ENCODE results near the gene FAM111A.

The FAM111A gene

DNA sequence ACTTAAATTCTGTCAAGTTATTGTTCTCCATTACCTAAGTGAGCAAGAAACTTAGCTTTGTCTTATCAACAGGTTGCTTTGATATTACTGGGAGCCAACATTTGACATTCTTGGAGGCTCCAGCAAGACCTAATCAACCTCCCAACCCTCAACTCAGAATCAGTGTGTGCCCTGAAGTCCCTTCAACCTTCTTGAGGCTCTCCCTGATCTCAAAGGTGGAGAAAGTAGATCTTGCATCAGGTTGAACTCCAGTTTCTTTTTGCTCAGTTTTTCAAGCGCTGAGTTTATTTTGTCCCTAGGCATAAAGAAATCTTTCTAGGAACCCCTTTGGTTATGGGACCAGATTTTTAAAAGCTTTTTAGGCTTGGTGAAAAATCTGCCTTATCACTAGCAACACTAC is 1.4 kb downstream of the FAM111A start:
- peaks cover 9% of the 10 kb centered on the region; the same call in 1 of the 2 replicates for H3K36me3 ChIP-seq (ENCODE audit: control insufficient read depth, insufficient read depth, low read length)
- H3K4me1 ChIP-seq (ENCODE audit: control insufficient read depth, insufficient read depth, low read length) = peaks cover 22% of the 10 kb centered on the region
- H3K9me3 ChIP-seq (ENCODE audit: control insufficient read depth, insufficient read depth, low read length) = peaks cover 6% of the 10 kb centered on the region; the same call in 1 of the 2 replicates
- H3K4me3 ChIP-seq (ENCODE audit: low read depth, low read length) = peak overlapping the region; percentile 59
- H3K9ac ChIP-seq (ENCODE audit: low read depth, low read length) = no peak overlapping the region
- H3K27me3 ChIP-seq (ENCODE audit: control insufficient read depth, insufficient read depth, low read length) = peaks cover 15% of the 10 kb centered on the region
- no peak overlapping the region for H3K27ac ChIP-seq (ENCODE audit: low read depth, low read length)

DNA sequence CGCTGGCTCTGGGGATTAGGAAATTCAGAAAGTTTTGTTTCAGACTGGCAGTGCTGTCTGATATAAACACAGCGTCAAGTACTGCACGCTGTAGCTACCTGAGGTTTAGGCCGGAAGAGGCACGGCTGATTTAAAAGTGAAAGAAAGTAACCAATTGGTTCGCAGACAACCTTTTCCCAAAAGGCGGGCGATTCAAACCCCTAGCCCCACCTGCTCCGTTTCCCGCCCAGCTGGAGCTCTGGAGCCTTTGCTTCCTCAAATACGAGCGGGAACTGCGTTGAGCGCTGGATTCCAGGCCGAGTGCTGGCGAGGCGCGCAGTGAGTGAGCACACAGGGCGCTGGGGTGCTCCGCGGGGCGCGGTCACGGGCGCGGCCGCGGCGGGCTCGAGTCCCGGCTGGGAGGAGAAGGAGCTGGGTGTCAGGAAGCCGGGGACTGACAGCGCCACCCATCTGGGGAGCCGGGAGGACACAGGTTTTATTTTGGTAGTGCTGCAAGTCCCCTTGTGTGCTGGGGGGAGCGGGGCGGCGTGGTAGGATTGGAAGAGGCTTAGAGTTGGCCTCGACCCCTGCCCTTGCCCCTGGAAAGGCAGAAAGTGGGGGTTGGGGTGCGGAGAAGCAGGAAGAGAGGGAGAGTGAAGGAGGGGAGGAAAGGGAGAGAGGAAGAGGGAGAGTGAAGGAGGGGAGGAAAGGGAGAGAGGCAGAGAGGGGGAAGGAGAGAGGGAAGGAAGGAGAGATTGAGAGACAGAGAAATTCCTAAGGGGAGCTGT is 2.1 kb downstream of the FAM111A start:
- Histone ChIP-seq H3K27me3 (ENCODE audit: control insufficient read depth, insufficient read depth, low read length) (peaks cover 15% of the 10 kb centered on the region), H3K9ac (ENCODE audit: low read depth, low read length) (peak overlapping the region; percentile 49), H3K9me3 (ENCODE audit: control insufficient read depth, insufficient read depth, low read length) (peaks cover 6% of the 10 kb centered on the region; the same call in 1 of the 2 replicates), H3K36me3 (ENCODE audit: control insufficient read depth, insufficient read depth, low read length) (peaks cover 13% of the 10 kb centered on the region; the same call in 1 of the 2 replicates), H3K4me1 (ENCODE audit: control insufficient read depth, insufficient read depth, low read length) (peaks cover 22% of the 10 kb centered on the region), H3K27ac (ENCODE audit: low read depth, low read length) (peak overlapping the region; percentile 53), H3K4me3 (ENCODE audit: low read depth, low read length) (peak overlapping the region; percentile 59)

DNA sequence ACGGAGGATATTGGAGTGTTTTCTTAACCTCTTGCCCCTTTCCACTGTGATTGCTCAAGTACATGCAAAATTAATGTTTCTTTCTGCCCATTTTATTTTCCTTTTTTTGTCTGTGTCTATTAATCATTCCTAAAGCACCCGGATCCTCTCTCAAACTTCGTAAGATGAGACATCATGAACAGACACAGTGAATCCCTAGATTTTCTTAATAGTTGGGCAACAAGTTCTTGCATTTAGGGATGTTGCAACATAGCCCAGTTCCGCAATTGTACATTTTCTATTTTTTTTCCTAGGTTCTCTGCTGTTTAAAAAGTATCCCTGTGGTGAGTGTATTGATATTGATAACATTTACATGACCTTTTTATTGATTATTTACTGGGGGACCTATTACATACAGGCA is 2.9 kb downstream of the FAM111A start:
- H3K9ac ChIP-seq (ENCODE audit: low read depth, low read length) = no peak overlapping the region
- peaks cover 6% of the 10 kb centered on the region; the same call in 1 of the 2 replicates for H3K9me3 ChIP-seq (ENCODE audit: control insufficient read depth, insufficient read depth, low read length)
- H3K27ac ChIP-seq (ENCODE audit: low read depth, low read length) = no peak overlapping the region
- H3K4me3 ChIP-seq (ENCODE audit: low read depth, low read length) = peak overlapping the region; percentile 59
- peaks cover 15% of the 10 kb centered on the region for H3K27me3 ChIP-seq (ENCODE audit: control insufficient read depth, insufficient read depth, low read length)
- H3K36me3 ChIP-seq (ENCODE audit: control insufficient read depth, insufficient read depth, low read length) = peaks cover 19% of the 10 kb centered on the region
- peaks cover 22% of the 10 kb centered on the region for H3K4me1 ChIP-seq (ENCODE audit: control insufficient read depth, insufficient read depth, low read length)

DNA sequence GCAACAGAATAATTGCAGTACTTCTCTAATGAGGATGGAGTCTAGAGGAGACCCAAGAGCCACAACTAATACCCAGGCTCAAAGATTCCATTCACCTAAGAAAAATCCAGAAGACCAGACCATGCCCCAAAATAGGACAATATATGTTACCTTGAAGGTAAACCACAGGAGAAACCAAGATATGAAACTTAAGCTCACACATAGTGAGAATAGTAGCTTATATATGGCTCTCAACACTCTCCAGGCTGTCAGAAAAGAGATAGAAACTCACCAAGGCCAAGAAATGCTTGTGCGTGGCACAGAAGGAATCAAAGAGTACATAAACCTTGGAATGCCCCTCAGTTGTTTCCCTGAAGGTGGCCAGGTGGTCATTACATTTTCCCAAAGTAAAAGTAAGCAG is 9.1 kb downstream of the FAM111A start:
- H3K9ac ChIP-seq (ENCODE audit: low read depth, low read length) = no peak overlapping the region
- H3K36me3 ChIP-seq (ENCODE audit: control insufficient read depth, insufficient read depth, low read length) = peaks cover 26% of the 10 kb centered on the region
- no peak overlapping the region for H3K27ac ChIP-seq (ENCODE audit: low read depth, low read length)
- no peaks in the 10 kb centered on the region for H3K4me1 ChIP-seq (ENCODE audit: control insufficient read depth, insufficient read depth, low read length)
- no peaks in the 10 kb centered on the region for H3K27me3 ChIP-seq (ENCODE audit: control insufficient read depth, insufficient read depth, low read length)
- H3K9me3 ChIP-seq (ENCODE audit: control insufficient read depth, insufficient read depth, low read length) = no peaks in the 10 kb centered on the region
- H3K4me3 ChIP-seq (ENCODE audit: low read depth, low read length) = no peak overlapping the region

DNA sequence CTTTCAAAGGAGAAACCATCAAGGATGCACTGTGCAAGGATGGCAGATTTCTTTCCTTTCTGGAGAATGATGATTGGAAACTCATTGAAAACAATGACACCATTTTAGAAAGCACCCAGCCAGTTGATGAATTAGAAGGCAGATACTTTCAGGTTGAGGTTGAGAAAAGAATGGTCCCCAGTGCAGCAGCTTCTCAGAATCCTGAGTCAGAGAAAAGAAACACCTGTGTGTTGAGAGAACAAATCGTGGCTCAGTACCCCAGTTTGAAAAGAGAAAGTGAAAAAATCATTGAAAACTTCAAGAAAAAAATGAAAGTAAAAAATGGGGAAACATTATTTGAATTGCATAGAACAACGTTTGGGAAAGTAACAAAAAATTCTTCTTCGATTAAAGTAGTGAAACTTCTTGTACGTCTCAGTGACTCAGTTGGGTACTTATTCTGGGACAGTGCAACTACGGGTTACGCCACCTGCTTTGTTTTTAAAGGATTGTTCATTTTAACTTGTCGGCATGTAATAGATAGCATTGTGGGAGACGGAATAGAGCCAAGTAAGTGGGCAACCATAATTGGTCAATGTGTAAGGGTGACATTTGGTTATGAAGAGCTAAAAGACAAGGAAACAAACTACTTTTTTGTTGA is 9.8 kb downstream of the FAM111A start:
- H3K9ac ChIP-seq (ENCODE audit: low read depth, low read length) = no peak overlapping the region
- H3K4me3 ChIP-seq (ENCODE audit: low read depth, low read length) = no peak overlapping the region
- H3K36me3 ChIP-seq (ENCODE audit: control insufficient read depth, insufficient read depth, low read length) = peaks cover 24% of the 10 kb centered on the region
- H3K27ac ChIP-seq (ENCODE audit: low read depth, low read length) = no peak overlapping the region
- H3K9me3 ChIP-seq (ENCODE audit: control insufficient read depth, insufficient read depth, low read length) = no peaks in the 10 kb centered on the region
- no peaks in the 10 kb centered on the region for H3K4me1 ChIP-seq (ENCODE audit: control insufficient read depth, insufficient read depth, low read length)
- H3K27me3 ChIP-seq (ENCODE audit: control insufficient read depth, insufficient read depth, low read length) = no peaks in the 10 kb centered on the region

DNA sequence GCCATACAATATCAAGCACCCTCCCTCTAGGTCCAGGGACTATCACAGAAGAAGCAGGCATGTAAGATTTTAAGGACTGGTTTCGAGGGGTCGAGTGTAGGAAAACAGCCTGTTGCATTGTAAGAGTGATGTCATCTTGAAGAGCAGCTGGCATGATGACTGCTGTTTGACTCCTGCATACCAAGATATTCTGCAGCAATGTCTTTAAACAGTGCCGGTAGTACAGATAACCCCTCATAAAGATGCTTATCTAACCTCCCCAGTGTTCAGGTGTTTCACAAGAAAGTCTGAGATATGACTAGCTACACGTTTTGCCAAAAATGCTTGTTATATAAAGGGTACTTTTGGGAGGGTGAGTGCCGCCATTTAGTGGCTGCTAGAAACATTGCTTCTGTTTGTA is 12.0 kb downstream of the FAM111A start:
- Histone ChIP-seq H3K4me3 (ENCODE audit: low read depth, low read length) (no peak overlapping the region), H3K27me3 (ENCODE audit: control insufficient read depth, insufficient read depth, low read length) (no peaks in the 10 kb centered on the region), H3K9me3 (ENCODE audit: control insufficient read depth, insufficient read depth, low read length) (no peaks in the 10 kb centered on the region), H3K27ac (ENCODE audit: low read depth, low read length) (no peak overlapping the region), H3K9ac (ENCODE audit: low read depth, low read length) (no peak overlapping the region), H3K4me1 (ENCODE audit: control insufficient read depth, insufficient read depth, low read length) (peaks cover 4% of the 10 kb centered on the region; the same call in 1 of the 2 replicates), H3K36me3 (ENCODE audit: control insufficient read depth, insufficient read depth, low read length) (peaks cover 15% of the 10 kb centered on the region)

DNA sequence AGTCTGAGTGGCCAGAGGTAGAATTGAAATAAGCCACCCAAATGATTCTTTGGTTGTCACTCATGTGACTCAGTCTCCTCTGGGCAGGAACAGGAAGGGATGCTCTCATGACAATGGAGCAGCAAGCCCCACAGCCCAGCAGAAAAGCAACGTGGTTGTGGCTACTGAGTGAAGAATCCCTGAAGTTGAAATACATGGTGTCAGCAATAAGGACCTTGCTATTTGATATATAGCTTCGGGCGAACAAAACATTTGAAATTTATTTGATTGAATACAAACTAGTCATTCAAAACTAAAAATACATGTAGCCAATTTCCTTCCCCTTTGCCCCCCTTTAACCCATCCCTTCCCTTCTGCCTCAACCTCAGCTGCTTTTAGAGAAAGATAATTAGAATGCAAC is 14.8 kb downstream of the FAM111A start:
- H3K27me3 ChIP-seq (ENCODE audit: control insufficient read depth, insufficient read depth, low read length) = no peaks in the 10 kb centered on the region
- H3K4me1 ChIP-seq (ENCODE audit: control insufficient read depth, insufficient read depth, low read length) = peaks cover 4% of the 10 kb centered on the region; the same call in 1 of the 2 replicates
- no peaks in the 10 kb centered on the region for H3K9me3 ChIP-seq (ENCODE audit: control insufficient read depth, insufficient read depth, low read length)
- H3K4me3 ChIP-seq (ENCODE audit: low read depth, low read length) = no peak overlapping the region
- H3K36me3 ChIP-seq (ENCODE audit: control insufficient read depth, insufficient read depth, low read length) = no peaks in the 10 kb centered on the region; the same call in 1 of the 2 replicates
- no peak overlapping the region for H3K27ac ChIP-seq (ENCODE audit: low read depth, low read length)
- no peak overlapping the region for H3K9ac ChIP-seq (ENCODE audit: low read depth, low read length)

DNA sequence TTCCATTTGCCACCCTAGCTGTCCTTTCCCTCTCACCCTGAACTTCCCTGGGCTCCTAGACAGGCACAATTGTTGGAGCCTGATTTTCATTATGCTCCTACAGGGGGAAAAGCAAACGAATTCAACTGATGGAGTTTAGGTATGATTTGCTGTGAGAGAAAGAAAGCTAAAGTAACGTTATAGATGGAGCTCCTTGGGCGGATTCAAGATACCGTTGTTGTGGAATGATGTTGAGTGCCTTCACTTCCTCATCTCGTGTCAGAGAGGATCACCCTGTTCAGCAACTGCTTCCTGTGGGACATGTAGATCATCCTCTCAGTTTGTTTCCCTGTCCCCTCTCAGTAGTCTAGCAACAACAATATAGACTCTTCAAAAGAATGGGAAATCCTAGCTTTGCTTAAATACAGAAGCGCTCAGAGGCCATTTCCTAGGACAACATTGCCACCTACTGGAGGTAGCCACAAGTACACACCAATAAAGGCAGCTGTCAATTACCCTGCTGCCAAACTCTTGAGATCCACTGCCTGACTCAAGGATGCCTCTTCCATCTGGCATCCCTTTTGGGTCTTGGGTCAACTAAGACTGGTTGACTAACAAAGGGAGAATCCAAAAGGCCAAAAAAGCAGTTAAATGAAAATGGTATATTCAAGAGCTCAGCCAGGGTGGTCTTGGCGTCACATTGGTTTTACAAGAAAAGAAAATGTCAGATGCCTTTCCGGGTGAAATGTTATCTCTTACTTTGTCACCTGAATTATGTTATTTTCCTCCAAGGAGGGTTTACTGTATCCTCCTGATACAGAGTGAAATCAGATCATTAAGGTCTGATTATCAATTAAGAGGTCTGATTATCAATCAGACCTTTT is 15.8 kb downstream of the FAM111A start:
- Histone ChIP-seq H3K4me3 (ENCODE audit: low read depth, low read length) (no peak overlapping the region), H3K4me1 (ENCODE audit: control insufficient read depth, insufficient read depth, low read length) (peaks cover 4% of the 10 kb centered on the region; the same call in 1 of the 2 replicates), H3K9me3 (ENCODE audit: control insufficient read depth, insufficient read depth, low read length) (no peaks in the 10 kb centered on the region), H3K36me3 (ENCODE audit: control insufficient read depth, insufficient read depth, low read length) (no peaks in the 10 kb centered on the region), H3K27ac (ENCODE audit: low read depth, low read length) (no peak overlapping the region), H3K9ac (ENCODE audit: low read depth, low read length) (no peak overlapping the region), H3K27me3 (ENCODE audit: control insufficient read depth, insufficient read depth, low read length) (no peaks in the 10 kb centered on the region)

DNA sequence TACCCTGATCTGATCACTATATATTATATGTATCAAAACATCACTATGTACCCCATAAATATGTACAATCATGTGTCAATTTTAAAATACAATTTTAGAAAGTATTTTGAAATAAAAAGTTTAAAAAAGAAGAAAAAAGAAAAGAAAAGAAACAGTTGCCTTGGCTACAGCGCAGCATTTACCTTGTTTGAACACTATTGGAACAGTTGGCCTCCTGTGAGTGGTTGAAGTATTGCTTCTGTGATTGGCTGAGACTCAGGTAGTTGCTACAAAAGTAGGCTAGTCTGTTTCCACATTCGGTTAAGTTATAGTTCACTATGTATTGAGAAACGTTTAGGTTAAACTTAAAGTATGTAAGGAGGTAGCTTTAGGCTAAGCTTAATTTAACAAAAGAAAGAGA is 21.4 kb downstream of the FAM111A start:
- H3K9me3 ChIP-seq (ENCODE audit: control insufficient read depth, insufficient read depth, low read length) = no peaks in the 10 kb centered on the region
- H3K4me1 ChIP-seq (ENCODE audit: control insufficient read depth, insufficient read depth, low read length) = no peaks in the 10 kb centered on the region
- no peak overlapping the region for H3K4me3 ChIP-seq (ENCODE audit: low read depth, low read length)
- H3K9ac ChIP-seq (ENCODE audit: low read depth, low read length) = no peak overlapping the region
- no peaks in the 10 kb centered on the region for H3K27me3 ChIP-seq (ENCODE audit: control insufficient read depth, insufficient read depth, low read length)
- no peak overlapping the region for H3K27ac ChIP-seq (ENCODE audit: low read depth, low read length)
- H3K36me3 ChIP-seq (ENCODE audit: control insufficient read depth, insufficient read depth, low read length) = no peaks in the 10 kb centered on the region

DNA sequence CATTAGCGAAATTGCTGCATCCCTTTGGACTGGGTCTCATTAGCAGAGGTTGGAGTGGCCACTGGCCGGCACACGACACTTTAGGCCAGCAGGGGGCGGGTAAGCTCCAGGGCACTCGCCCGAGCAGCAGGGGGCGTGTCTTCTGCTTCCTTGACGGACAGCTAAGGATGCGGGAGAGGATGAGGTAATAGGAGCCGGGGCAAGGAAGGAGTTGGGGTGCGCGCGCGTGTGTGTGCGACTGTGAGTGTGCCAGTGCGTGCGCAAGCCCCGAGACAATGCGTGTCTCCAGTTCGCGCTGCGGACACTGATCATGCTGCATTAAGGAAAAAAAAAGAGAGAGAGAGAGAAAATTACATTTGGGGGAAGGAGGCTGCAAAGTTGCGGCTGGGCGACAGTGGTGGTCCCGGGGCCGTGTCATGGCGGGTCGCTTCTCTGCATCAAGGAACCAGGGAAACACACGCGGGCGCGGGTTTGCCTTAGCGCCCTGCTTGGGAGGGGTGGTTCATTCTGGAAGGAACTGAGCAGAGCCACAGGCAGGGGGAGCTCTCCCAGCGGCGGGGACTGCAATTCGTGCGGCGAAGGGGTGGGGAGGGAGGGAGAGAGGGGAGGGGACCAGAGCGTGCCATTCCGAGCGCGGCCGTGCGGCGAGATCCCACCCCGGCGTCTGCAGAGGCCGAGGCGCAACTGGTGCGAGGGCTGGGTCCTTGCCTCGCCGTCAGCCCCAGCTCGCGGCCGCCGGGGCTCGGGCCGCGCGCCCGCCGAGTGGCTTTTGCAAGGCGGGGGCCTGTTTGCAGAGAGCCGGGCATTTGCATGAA is 29.1 kb downstream of the FAM111A start, which contains the start of gene DTX4:
Gene DTX4, plus strand, starts transcription at position 625 of the 815 bp plus-strand sequence. CDS start 464 bp downstream, outside the sequence.
- peak within 1 kb of the TSS; percentile 90 for H3K27ac ChIP-seq (ENCODE audit: low read depth, low read length)
- H3K4me1 ChIP-seq (ENCODE audit: control insufficient read depth, insufficient read depth, low read length) = peaks cover 20% of the 10 kb centered on the region
- H3K36me3 ChIP-seq (ENCODE audit: control insufficient read depth, insufficient read depth, low read length) = no peaks in the 10 kb centered on the region
- H3K9me3 ChIP-seq (ENCODE audit: control insufficient read depth, insufficient read depth, low read length) = no peaks in the 10 kb centered on the region
- peak within 1 kb of the TSS; percentile 88 for H3K9ac ChIP-seq (ENCODE audit: low read depth, low read length)
- peak within 1 kb of the TSS; percentile 80 for H3K4me3 ChIP-seq (ENCODE audit: low read depth, low read length)
- H3K27me3 ChIP-seq (ENCODE audit: control insufficient read depth, insufficient read depth, low read length) = peaks cover 5% of the 10 kb centered on the region; the same call in 1 of the 2 replicates
